Neutrophil (primary cell): ENCODE measurements around the gene ARHGAP44.

Experiments
- H3K27ac ChIP-seq: fragments of 200-600 bp; sonication (generic); 2 replicates; pipeline ENCODE4 v1.5.1; 2016; ENCODE audit warnings: mild to moderate bottlenecking, moderate library complexity
- H3K27me3 ChIP-seq: fragments of 200-600 bp; sonication (generic); 2 replicates; pipeline ENCODE4 v1.6.0; 2016; ENCODE audit warnings: mild to moderate bottlenecking
- H3K36me3 ChIP-seq: fragments of 200-600 bp; sonication (generic); 2 replicates; pipeline ENCODE4 v1.5.1; 2017
- H3K4me1 ChIP-seq, 2 experiments: fragments of 200-600 bp in 1 of 2; sonication (generic) in 1 of 2; 1 replicate in 1 of 2; 2 replicates in 1 of 2; pipeline versions ENCODE4 v1.5.1 to v1.6.1; 2013 to 2016; ENCODE audit warnings: low read depth in 1 of 2, low read length in 1 of 2, mild to moderate bottlenecking in 1 of 2, moderate library complexity in 1 of 2; ENCODE audit not compliant: control insufficient read depth in 1 of 2, insufficient read depth in 1 of 2
- H3K4me3 ChIP-seq, 2 experiments: fragments of 200-600 bp in 1 of 2; sonication (generic) in 1 of 2; 1 replicate in 1 of 2; 2 replicates in 1 of 2; pipeline ENCODE4 v1.5.1; 2013 to 2016; ENCODE audit warnings: low read depth in 1 of 2, low read length in 1 of 2, mild to moderate bottlenecking in 1 of 2, moderate library complexity in 1 of 2
- H3K9me3 ChIP-seq: fragments of 200-600 bp; sonication (generic); 2 replicates; pipeline ENCODE4 v1.5.1; 2016
- CTCF ChIP-seq: fragments of 200-600 bp; sonication (generic); IDR thresholded peaks from 2 replicates; pipeline ENCODE4 v1.5.1; 2016; ENCODE audit warnings: antibody characterized with exemption

The ARHGAP44 gene

GRCh38 chr17:12996357-12996756, 207.1 kb downstream of the ARHGAP44 start:
- Histone ChIP-seq H3K27me3 (no peaks in the 10 kb centered on the region), H3K4me3 (no peak overlapping the region), H3K9me3 (no peaks in the 10 kb centered on the region), H3K27ac (no peak overlapping the region), H3K4me1 (no peaks in the 10 kb centered on the region), H3K36me3 (peaks cover 100% of the 10 kb centered on the region)
- no peak for TF ChIP-seq CTCF

- peaks cover 100% of the 10 kb centered on the region for H3K36me3 ChIP-seq
These were observed 207.6 kb downstream of the ARHGAP44 start for GRCh38 chr17:12996941-12997340.

GRCh38 chr17:12998461-12998860, 209.2 kb downstream of the ARHGAP44 start:
- Histone ChIP-seq H3K4me1 (no peaks in the 10 kb centered on the region), H3K27ac (no peak overlapping the region), H3K27me3 (no peaks in the 10 kb centered on the region), H3K36me3 (peaks cover 99% of the 10 kb centered on the region), H3K4me3 (no peak overlapping the region), H3K9me3 (no peaks in the 10 kb centered on the region)
- TF ChIP-seq CTCF: no peak

More at GRCh38 chr17:12996941-12997340, 207.6 kb downstream of the ARHGAP44 start:
- no peak overlapping the region for H3K27ac ChIP-seq
- H3K9me3 ChIP-seq: no peaks in the 10 kb centered on the region
- H3K27me3 ChIP-seq: no peaks in the 10 kb centered on the region
- no peak overlapping the region for H3K4me3 ChIP-seq
- no peaks in the 10 kb centered on the region for H3K4me1 ChIP-seq
- TF ChIP-seq CTCF: no peak

DNA sequence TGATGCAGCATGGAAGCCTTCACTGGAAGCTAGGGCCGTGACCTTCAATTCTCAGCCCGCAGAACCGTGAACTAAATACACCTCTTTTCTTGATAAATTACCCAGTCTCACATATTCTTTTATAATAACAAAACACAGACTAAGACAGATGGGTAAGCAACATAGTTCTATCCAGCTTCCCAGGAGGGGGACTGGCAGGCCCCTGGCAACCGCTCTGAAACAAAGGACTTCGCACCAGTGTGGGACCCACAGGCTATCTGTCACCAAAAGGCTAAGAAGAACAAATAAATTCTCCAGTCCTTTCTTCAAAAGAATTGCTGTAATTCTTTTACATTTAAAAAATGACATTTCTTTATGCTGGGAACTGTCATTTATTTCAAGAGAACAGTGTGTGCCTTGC, 209.6 kb downstream of the ARHGAP44 start:
- H3K27me3 ChIP-seq: no peaks in the 10 kb centered on the region
- no peak overlapping the region for H3K27ac ChIP-seq
- H3K4me3 ChIP-seq: no peak overlapping the region
- H3K36me3 ChIP-seq: peaks cover 99% of the 10 kb centered on the region
- no peaks in the 10 kb centered on the region for H3K9me3 ChIP-seq
- H3K4me1 ChIP-seq: no peaks in the 10 kb centered on the region
- no peak for TF ChIP-seq CTCF

DNA sequence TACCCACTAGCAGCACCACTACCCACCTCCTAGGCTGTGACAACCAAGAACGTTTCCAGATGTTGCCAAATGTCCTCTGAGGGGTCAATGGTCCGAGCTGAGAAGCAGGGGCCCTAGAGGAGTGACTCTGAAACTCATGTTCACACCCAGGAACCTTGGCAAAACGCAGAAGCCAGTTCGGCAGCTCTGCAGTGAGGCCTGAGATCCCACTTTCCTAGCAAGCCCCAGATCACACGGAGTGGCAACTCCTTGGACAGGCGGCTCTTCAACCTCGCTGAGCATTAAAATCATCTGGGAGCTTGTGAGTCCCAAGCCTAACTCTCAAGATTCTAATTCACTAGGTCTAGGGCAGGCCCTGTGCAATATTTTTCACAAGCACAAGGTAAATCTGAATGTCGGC, 211.3 kb downstream of the ARHGAP44 start:
- no peak for TF ChIP-seq CTCF
- Histone ChIP-seq H3K4me1 (no peaks in the 10 kb centered on the region), H3K4me3 (no peak overlapping the region), H3K27me3 (no peaks in the 10 kb centered on the region), H3K36me3 (peaks cover 99% of the 10 kb centered on the region), H3K27ac (no peak overlapping the region), H3K9me3 (no peaks in the 10 kb centered on the region)
